Glomerular endothelial cell (primary cell): ENCODE results near the gene IST1. TPM values are rescaled to one million over a fixed set of nuclear protein-coding genes. Genes with fewer than 3 reads are reported as not detected.

Source experiments
- DNase-seq: peaks from one replicate; pipeline ENCODE4 v3.0.0-alpha.2; 2011; ENCODE audit warnings: low read depth, low spot score; ENCODE audit errors: extremely low read depth
- total RNA-seq: library from RNA; depleted of rRNA; stranded (reverse); fragments of >200 nt; gene quantifications from 2 replicates; pipeline ENCODE4 v1.2.3, GENCODE V29; 2015

The IST1 gene
- total RNA-seq, 1 donor from 2014 or later: 192 TPM

DNA sequence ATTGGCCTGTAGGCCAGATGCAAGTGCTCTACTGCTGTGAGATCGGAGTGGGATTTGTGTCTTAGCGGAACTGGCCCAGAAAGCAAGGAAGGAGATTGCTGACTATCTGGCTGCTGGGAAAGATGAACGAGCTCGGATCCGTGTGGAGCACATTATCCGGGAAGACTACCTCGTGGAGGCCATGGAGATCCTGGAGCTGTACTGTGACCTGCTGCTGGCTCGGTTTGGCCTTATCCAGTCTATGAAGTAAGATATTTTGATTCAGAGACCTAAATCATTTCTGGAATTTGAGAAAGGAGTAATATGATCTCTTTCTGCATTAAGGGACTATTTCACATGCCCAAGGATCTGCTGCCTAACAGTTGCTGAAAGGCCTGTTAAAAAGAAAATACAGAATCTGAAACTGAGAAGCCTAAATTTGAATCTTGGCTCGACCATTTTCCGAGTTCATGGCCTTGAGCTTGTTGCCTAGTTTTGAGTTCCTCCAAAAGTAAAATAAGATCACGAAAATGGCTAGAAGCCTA lies 21.1 kb downstream of the IST1 start:
- no peak for DNase-seq

DNA sequence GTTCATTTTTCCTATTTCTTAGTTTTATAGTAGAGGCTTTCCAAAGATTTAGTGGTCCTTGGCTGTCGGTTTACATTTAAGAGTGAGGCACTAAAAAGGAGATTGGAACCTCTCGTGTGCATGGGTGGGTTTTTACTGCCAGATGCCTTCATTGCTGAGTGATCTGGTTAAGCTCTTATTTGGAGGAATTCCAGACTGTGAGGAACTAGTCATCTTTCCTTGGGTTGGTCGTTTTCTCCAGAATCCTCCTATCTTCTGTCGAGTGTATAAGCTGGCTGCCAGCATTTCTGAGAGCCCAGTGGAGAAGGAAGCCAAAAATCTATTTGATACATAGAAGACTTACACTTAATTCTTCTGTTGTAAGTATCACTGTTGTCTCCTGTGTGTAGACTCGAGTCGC lies 22.6 kb downstream of the IST1 start:
- DNase-seq: no peak

- no peak for DNase-seq
Observed at GRCh38 chr16:71919035-71919434, 23.7 kb downstream of the IST1 start.

GRCh38 chr16:71920658-71921057 lies 25.3 kb downstream of the IST1 start:
- no peak for DNase-seq

GRCh38 chr16:71923941-71924690 lies 28.8 kb downstream of the IST1 start:
- DNase-seq: no peak

- DNase-seq: no peak
Observed at GRCh38 chr16:71924710-71925109, 29.4 kb downstream of the IST1 start.

DNA sequence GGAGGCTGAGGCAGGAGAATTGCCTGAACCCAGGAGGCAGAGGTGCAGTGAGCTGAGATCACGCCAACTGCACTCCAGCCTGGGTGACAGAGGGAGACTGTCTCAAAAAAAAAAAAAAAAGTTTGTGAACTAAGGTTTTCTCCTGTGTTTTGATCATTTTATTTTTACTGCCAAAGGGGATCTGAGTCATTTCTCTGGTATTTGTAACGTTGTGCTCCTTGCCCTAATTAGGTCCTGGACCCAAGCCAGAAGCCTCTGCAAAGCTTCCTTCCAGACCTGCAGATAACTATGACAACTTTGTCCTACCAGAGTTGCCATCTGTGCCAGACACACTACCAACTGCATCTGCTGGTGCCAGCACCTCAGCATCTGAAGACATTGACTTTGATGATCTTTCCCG lies 32.1 kb downstream of the IST1 start:
- DNase-seq: peak; percentile 89

- no peak for DNase-seq
Observed at GRCh38 chr16:71927787-71928186, 32.5 kb downstream of the IST1 start.

GRCh38 chr16:71929048-71929447 lies 33.7 kb downstream of the IST1 start:
- DNase-seq: peak; percentile 16

- no peak for DNase-seq
Observed at GRCh38 chr16:71930013-71930563, 34.8 kb downstream of the IST1 start.

GRCh38 chr16:71931001-71931400 lies 35.7 kb downstream of the IST1 start:
- DNase-seq: no peak

DNA sequence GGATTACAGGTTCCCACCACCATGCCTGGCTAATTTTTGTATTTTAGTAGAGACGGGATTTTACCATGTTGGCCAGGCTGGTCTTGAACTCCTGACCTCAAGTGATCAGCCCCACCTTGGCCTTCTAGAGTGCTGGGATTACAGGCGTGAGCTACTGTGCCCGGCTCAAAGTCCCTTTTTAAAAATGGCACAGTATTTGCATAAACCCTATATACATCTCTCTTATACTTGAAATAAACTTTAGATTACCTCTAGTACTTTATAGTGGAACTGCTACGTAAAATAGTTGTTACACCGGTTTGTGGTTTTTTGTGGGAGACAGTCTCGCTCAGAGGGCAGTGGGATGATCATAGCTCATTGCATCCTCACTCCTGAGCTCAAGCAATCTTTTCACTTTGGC lies 36.3 kb downstream of the IST1 start:
- DNase-seq: no peak

DNA sequence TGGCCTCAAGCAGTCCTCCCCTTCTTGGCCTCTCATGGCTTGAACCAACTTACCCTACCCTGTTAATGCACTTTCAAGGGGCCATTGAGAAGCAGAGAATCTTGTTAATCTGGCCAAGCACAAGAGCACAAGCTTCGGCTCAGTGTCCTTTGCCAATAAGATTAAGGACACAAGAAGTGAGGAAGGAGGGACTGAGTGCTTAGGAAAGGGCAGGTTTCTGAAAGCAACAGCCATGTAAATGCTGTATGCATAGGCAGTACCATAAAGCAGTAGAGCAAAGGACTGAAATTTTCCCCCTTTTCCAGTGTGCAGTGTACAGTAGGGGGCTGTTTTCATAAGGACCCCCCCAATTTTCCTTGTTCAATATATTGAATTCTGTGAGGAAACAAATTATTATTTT lies 37.7 kb downstream of the IST1 start:
- no peak for DNase-seq

- no peak for DNase-seq
Observed at GRCh38 chr16:71933913-71934695, 38.8 kb downstream of the IST1 start.

GRCh38 chr16:71937868-71938510 lies 42.7 kb downstream of the IST1 start:
- DNase-seq: no peak

DNA sequence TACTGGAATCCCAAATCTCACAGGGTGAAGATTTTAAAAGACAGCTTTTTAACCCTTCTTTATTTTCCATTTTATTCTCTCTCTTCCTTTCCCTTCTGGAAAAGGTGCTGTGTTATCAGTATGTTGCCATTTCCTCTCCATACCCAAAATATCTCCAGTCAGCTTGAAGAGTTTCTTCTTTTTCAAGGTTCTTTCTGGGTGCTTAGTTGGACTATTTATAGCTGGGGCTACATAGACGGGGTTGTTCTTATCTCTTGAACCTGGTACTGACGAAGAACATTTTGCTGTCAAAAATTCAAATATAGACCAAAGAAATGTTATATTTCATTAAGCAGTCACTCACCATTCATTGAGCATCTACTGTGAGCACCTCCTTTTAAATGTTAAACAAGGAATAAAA lies 48.6 kb downstream of the IST1 start:
- DNase-seq: no peak

DNA sequence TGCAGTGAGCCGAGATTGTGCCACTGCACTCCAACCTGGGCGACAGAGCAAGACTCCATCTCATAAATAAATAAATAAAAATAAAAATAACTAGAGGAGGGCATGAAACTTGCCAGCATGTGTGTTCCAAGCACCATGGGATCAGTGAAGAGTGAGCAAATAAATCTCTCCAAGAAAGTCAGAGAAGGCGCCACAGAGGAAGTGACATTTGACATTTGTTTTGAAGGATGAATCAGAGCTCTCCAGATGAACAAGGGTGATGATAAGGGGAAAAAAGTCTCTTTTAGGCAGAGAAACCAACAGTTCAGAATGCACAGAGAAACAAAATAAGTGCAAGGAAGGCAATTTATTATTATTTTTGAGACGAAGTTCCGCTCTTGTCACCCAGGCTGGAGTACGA lies 50.3 kb downstream of the IST1 start:
- no peak for DNase-seq

- DNase-seq: no peak
Observed at GRCh38 chr16:71952825-71953224, 57.5 kb downstream of the IST1 start.

DNA sequence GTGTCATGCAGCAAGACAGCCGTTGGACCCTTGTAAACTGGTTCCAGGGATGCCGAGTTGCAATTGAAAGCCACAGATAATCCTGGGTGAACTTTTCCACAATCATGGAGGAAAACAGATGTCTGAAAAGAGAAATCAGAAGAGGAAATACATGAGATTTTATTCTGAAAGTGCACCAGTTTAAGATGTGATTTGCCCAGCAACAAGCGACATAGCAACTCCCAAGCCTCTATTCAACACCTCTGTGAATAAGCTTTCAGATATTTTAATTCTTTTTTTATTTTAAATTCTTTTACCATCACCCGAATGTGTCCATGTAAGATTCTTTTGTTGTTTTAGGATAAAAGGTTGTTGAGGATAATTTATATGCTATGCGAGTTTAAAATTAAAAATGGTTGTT lies 58.8 kb downstream of the IST1 start:
- no peak for DNase-seq

DNA sequence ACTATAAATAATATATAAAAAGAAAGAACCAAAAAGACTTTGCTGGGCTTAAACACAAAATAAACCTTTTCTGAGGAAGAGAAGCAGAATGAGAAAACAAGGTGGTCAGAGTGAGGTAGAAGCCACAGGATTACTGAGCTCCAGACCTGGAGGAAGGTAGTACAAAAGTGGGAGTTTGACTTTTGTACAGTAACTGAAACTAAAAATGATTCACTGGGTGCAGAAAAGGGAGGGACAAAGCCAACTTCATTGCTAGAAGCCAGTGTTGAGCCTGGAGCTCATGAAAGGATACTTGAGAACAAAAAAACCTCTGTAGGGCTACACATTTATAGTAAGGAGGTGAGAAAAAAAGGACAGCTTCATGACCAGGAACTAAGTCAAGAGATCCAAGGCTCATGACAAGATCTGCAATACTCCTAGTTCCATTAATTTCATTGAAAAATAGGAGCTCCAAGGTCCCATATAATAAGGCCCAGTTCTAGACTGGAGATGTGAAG lies 59.4 kb downstream of the IST1 start:
- no peak for DNase-seq

- no peak for DNase-seq
Observed at GRCh38 chr16:71956486-71956885, 61.2 kb downstream of the IST1 start.
